ENCODE results near the gene RPS6KB1. TPM values are rescaled to one million over a fixed set of nuclear protein-coding genes. Genes with fewer than 3 reads are reported as not detected.
A peak's percentile ranks its signal among the peaks of the same experiment; 100 is the strongest.

The RPS6KB1 gene
- total RNA-seq, 1 experiment from 2014 or later = 48.4 TPM

DNA sequence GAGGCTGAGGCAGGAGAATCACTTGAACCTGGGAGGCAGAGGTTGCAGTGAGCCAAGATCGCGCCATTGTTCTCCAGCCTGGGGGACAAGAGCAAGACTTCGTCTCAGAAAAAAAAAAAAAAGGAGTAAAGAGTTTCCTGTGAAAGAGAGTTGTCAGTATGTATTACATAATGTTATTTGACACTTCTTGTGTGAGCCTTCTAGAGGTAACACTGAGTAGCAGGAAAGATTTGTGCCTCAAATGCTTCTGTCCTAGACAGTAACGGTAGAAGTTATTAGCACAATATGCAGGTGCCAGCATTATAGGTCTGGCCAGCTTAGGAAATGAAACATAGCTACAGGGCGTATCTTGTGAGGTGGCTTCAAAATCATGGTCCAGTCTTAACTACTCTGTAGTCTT, 6.2 kb downstream of the RPS6KB1 start:
- DNase-seq (ENCODE audit: unreplicated experiment) = peak; percentile 64
- CTCF ChIA-PET = interaction anchor here (0.6 to 2.9 kb wide), 5 partner anchors 15 to 146 kb away, joined by 3 to 21 read pairs (median 6); no protein-coding TSS in a partner anchor
- Mint-ChIP-seq H3K36me3 (ENCODE audit: insufficient read depth, unreplicated experiment) (peaks cover 23% of the 10 kb centered on the region), H3K27me3 (ENCODE audit: insufficient read depth, unreplicated experiment) (no peaks in the 10 kb centered on the region), H3K27ac (ENCODE audit: low read depth, unreplicated experiment) (no peak overlapping the region), H3K4me1 (ENCODE audit: insufficient read depth, unreplicated experiment) (peaks cover 5% of the 10 kb centered on the region), H3K9me3 (ENCODE audit: unreplicated experiment) (no peaks in the 10 kb centered on the region), H3K4me3 (ENCODE audit: unreplicated experiment) (no peak overlapping the region)
- BruUV-seq (replicated peaks) = no TSS peak
- POLR2A ChIA-PET = no interaction called here
- TF ChIP-seq, protein P1, sequence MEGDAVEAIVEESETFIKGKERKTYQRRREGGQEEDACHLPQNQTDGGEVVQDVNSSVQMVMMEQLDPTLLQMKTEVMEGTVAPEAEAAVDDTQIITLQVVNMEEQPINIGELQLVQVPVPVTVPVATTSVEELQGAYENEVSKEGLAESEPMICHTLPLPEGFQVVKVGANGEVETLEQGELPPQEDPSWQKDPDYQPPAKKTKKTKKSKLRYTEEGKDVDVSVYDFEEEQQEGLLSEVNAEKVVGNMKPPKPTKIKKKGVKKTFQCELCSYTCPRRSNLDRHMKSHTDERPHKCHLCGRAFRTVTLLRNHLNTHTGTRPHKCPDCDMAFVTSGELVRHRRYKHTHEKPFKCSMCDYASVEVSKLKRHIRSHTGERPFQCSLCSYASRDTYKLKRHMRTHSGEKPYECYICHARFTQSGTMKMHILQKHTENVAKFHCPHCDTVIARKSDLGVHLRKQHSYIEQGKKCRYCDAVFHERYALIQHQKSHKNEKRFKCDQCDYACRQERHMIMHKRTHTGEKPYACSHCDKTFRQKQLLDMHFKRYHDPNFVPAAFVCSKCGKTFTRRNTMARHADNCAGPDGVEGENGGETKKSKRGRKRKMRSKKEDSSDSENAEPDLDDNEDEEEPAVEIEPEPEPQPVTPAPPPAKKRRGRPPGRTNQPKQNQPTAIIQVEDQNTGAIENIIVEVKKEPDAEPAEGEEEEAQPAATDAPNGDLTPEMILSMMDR (IDR thresholded peaks at IDR 0.05; ENCODE audit: unreplicated experiment) = no peak
- intact Hi-C loops (cut with micrococcal nuclease) = no loop called here

DNA sequence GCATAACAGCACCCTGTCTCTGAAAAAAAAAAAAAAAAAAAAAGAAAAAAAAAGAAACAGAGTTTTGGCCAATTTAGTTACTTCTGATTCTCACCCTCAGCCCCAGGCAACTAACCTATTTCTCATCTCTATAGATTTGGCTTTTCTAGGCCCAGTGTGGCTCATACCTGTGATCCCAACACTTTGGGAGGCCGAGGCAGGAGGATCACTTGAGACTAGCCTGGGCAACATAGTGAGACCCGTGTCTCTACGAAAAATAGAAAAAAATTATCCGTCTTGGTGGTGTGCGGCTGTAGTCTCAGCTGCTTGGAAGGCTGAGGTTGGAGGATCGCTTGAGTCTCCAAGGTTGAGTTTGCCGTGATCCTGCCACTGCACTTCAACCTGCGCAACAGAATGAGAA, 8.7 kb downstream of the RPS6KB1 start:
- TF ChIP-seq, protein P1 (IDR thresholded peaks at IDR 0.05; ENCODE audit: unreplicated experiment) = no peak
- POLR2A ChIA-PET = no interaction called here
- intact Hi-C loops (cut with micrococcal nuclease) = no loop called here
- DNase-seq (ENCODE audit: unreplicated experiment) = no peak
- Mint-ChIP-seq H3K27me3 (ENCODE audit: insufficient read depth, unreplicated experiment) (no peaks in the 10 kb centered on the region), H3K36me3 (ENCODE audit: insufficient read depth, unreplicated experiment) (peaks cover 20% of the 10 kb centered on the region), H3K4me3 (ENCODE audit: unreplicated experiment) (no peak overlapping the region), H3K4me1 (ENCODE audit: insufficient read depth, unreplicated experiment) (peaks cover 5% of the 10 kb centered on the region), H3K9me3 (ENCODE audit: unreplicated experiment) (no peaks in the 10 kb centered on the region), H3K27ac (ENCODE audit: low read depth, unreplicated experiment) (no peak overlapping the region)
- CTCF ChIA-PET = no interaction called here
- no TSS peak for BruUV-seq (replicated peaks)

DNA sequence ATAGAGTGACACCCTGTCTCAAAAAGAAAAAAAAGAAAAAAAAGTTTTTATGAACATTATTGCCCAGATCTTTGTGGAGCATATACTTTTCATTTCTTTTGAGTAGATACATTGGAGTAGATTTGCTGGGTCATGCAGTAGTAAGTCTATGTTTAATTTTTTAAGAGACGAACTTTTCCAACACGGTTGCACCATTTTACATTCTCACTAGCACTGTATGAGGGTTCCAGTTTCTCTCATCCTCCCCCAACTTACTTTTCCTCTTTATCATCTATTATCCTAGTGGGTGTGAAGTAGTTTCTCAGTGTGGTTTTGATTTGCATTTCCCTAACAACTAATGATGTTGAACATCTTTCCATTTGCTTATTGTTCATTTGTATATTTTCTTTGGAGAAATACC, 10.5 kb downstream of the RPS6KB1 start:
- H3K27ac Mint-ChIP-seq (ENCODE audit: low read depth, unreplicated experiment) = no peak overlapping the region
- no peaks in the 10 kb centered on the region for H3K9me3 Mint-ChIP-seq (ENCODE audit: unreplicated experiment)
- no peak for DNase-seq (ENCODE audit: unreplicated experiment)
- CTCF ChIA-PET = interaction anchor here (0.6 to 2.4 kb wide), 2 partner anchors 11 to 54 kb away, joined by 3 to 14 read pairs; no protein-coding TSS in a partner anchor
- BruUV-seq (replicated peaks) = no TSS peak
- H3K4me3 Mint-ChIP-seq (ENCODE audit: unreplicated experiment) = no peak overlapping the region
- intact Hi-C loops (cut with micrococcal nuclease) = no loop called here
- no peaks in the 10 kb centered on the region for H3K27me3 Mint-ChIP-seq (ENCODE audit: insufficient read depth, unreplicated experiment)
- peaks cover 23% of the 10 kb centered on the region for H3K36me3 Mint-ChIP-seq (ENCODE audit: insufficient read depth, unreplicated experiment)
- TF ChIP-seq, protein P1 (IDR thresholded peaks at IDR 0.05; ENCODE audit: unreplicated experiment) = no peak
- peaks cover 5% of the 10 kb centered on the region for H3K4me1 Mint-ChIP-seq (ENCODE audit: insufficient read depth, unreplicated experiment)
- POLR2A ChIA-PET = interaction anchor here (0.6 to 1.3 kb wide), 2 partner anchors 12 to 59 kb away, joined by 3 read pairs; no protein-coding TSS in a partner anchor

DNA sequence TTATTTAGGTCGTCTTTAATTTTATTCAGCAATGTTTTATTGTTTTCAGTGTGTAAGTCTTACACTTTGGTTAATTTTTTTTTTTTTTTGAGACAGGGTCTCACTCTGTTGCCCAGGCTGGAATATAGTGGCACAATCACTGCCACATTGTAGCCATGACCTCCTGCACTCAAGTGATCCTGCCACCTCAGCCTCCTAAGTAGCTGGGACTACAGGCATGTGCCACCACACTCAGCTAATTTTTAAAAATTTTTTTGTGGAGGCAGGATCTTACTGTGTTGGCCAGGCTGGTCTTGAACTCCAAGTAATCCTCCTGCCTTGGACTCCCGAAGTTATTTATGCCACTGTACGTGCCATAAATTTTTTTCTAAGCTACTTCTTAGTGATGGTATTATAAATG, 14.5 kb downstream of the RPS6KB1 start:
- no peak for DNase-seq (ENCODE audit: unreplicated experiment)
- CTCF ChIA-PET = interaction anchor here (0.6 kb wide), 1 partner anchor 23 kb away, joined by 3 read pairs; no protein-coding TSS in a partner anchor
- no TSS peak for BruUV-seq (replicated peaks)
- Mint-ChIP-seq H3K27ac (ENCODE audit: low read depth, unreplicated experiment) (no peak overlapping the region), H3K4me1 (ENCODE audit: insufficient read depth, unreplicated experiment) (peaks cover 5% of the 10 kb centered on the region), H3K36me3 (ENCODE audit: insufficient read depth, unreplicated experiment) (peaks cover 45% of the 10 kb centered on the region), H3K27me3 (ENCODE audit: insufficient read depth, unreplicated experiment) (no peaks in the 10 kb centered on the region), H3K4me3 (ENCODE audit: unreplicated experiment) (no peak overlapping the region), H3K9me3 (ENCODE audit: unreplicated experiment) (no peaks in the 10 kb centered on the region)
- intact Hi-C loops (cut with micrococcal nuclease) = no loop called here
- TF ChIP-seq, protein P1 (IDR thresholded peaks at IDR 0.05; ENCODE audit: unreplicated experiment) = no peak
- POLR2A ChIA-PET = no interaction called here

Data from MCF 10A (cell line).